ENCODE measurements around the gene SRRD.
A peak's percentile ranks its signal among the peaks of the same experiment; 100 is the strongest.

The SRRD gene

GRCh38 chr22:26534171-26534855 is 50.6 kb downstream of the SRRD start:
- Histone ChIP-seq H2AFZ (ENCODE audit: low read depth) (no peak overlapping the region), H3K9ac (no peak overlapping the region; the same call in 1 of the 2 replicates), H3K79me2 (ENCODE audit: insufficient read depth, low read depth) (no peaks in the 10 kb centered on the region; the same call in 1 of the 2 replicates), H3K4me2 (no peak overlapping the region; the same call in 1 of the 2 replicates), H4K20me1 (ENCODE audit: insufficient read depth) (no peaks in the 10 kb centered on the region), H3K27ac (peak overlapping the region; percentile 82; the same call in 1 of the 2 replicates), H3K4me1 (ENCODE audit: low read depth, poor library complexity, severe bottlenecking) (peaks cover 69% of the 10 kb centered on the region), H3K27me3 (ENCODE audit: insufficient read depth, low read depth) (no peaks in the 10 kb centered on the region), H3K36me3 (ENCODE audit: insufficient read depth) (no peaks in the 10 kb centered on the region; the same call in 1 of the 2 replicates), H3K4me3 (IDR thresholded peaks at IDR 0.05; ENCODE audit: insufficient read depth, low read depth, low read length) (no peak overlapping the region)
- TF ChIP-seq CTCF (conservative IDR thresholded peaks at IDR 0.05; ENCODE audit: low read depth, low read length), result no peak

DNA sequence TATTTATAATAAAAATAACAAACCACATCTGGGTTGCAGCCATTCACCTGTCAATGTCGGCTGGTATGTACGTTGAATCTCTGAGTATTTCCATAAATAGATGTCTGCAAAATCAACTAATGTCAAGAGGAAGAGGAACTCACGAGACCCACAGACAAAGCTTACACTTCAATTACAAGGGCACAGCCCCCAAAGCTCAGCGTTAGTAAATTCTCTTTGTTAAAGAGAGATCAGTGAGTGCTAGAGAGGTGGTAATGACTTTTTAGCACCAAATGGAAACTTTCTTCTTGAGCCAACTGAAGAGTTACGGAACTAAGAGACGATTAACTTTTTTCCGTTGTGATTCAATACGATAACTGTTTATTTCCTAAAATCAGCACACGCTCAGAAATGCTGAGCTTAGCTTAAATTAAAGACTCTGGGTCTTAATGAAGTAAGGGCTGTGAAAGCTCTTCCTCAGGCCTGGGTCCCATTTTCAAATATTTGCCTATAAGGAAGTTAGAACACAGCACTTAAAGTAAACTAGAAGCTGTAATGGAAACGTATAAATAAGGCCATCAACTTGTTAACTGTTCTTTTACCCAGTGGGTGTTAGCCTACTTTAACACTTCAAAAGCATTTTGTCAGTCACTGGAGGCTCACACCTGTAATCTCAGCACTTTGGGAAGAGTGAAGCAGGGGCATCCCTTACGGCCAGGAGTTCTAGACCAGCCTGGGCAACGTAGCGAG is 51.4 kb downstream of the SRRD start:
- Histone ChIP-seq H3K4me2 (no peak overlapping the region), H4K20me1 (ENCODE audit: insufficient read depth) (no peaks in the 10 kb centered on the region), H3K36me3 (ENCODE audit: insufficient read depth) (no peaks in the 10 kb centered on the region; the same call in 1 of the 2 replicates), H3K4me1 (ENCODE audit: low read depth, poor library complexity, severe bottlenecking) (peaks cover 64% of the 10 kb centered on the region), H2AFZ (ENCODE audit: low read depth) (no peak overlapping the region), H3K27me3 (ENCODE audit: insufficient read depth, low read depth) (no peaks in the 10 kb centered on the region), H3K79me2 (ENCODE audit: insufficient read depth, low read depth) (no peaks in the 10 kb centered on the region; the same call in 1 of the 2 replicates), H3K4me3 (IDR thresholded peaks at IDR 0.05; ENCODE audit: insufficient read depth, low read depth, low read length) (no peak overlapping the region), H3K9ac (no peak overlapping the region), H3K27ac (no peak overlapping the region; the same call in 1 of the 2 replicates)
- TF ChIP-seq CTCF (conservative IDR thresholded peaks at IDR 0.05; ENCODE audit: low read depth, low read length), result no peak

- TF ChIP-seq CTCF (conservative IDR thresholded peaks at IDR 0.05; ENCODE audit: low read depth, low read length), result no peak
- peaks cover 59% of the 10 kb centered on the region for H3K4me1 ChIP-seq (ENCODE audit: low read depth, poor library complexity, severe bottlenecking)
- H3K36me3 ChIP-seq (ENCODE audit: insufficient read depth), result no peaks in the 10 kb centered on the region; the same call in 1 of the 2 replicates
- no peak overlapping the region for H2AFZ ChIP-seq (ENCODE audit: low read depth)
- H3K4me2 ChIP-seq, result no peak overlapping the region
- H4K20me1 ChIP-seq (ENCODE audit: insufficient read depth), result no peaks in the 10 kb centered on the region
- H3K4me3 ChIP-seq (IDR thresholded peaks at IDR 0.05; ENCODE audit: insufficient read depth, low read depth, low read length), result no peak overlapping the region
- no peaks in the 10 kb centered on the region; the same call in 1 of the 2 replicates for H3K79me2 ChIP-seq (ENCODE audit: insufficient read depth, low read depth)
- no peak overlapping the region for H3K27ac ChIP-seq
- no peak overlapping the region for H3K9ac ChIP-seq
- H3K27me3 ChIP-seq (ENCODE audit: insufficient read depth, low read depth), result no peaks in the 10 kb centered on the region
These were observed 51.9 kb downstream of the SRRD start for GRCh38 chr22:26535603-26535908.

DNA sequence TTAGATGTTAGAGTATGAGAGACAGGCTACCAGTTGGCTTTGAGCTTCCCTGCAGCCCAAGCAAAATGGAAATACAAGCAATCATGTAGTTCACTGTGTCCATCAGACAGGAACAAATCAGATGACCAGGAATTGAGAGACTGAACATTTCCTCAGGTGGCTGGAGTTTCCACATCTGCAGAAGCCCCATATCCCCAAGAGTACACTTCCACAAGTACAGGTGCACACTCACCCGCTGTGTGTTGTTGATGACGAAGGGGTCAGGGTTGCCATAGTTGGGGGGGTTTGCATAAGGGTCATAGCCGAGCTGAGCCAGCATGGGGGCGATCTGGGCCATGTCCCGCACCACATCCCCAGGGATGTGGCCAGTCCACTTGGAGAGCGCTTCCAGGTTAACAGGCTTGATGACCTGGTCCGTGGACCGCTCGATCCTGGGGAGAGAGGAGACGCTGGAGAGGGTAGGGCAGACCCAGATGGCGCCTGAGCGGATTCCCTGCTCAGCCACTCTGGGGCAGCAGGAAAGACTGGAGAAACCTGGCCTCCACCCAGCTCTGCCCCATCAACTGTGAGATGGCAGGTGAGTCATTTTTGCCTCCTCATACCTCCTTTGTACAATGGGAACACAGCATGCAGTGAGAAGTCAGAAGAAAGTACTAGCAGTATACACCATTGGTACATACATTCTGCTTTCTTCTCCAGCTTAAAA is 52.5 kb downstream of the SRRD start:
- H3K4me3 ChIP-seq (IDR thresholded peaks at IDR 0.05; ENCODE audit: insufficient read depth, low read depth, low read length), result no peak overlapping the region
- H2AFZ ChIP-seq (ENCODE audit: low read depth), result no peak overlapping the region
- H3K27me3 ChIP-seq (ENCODE audit: insufficient read depth, low read depth), result no peaks in the 10 kb centered on the region
- H4K20me1 ChIP-seq (ENCODE audit: insufficient read depth), result no peaks in the 10 kb centered on the region
- H3K79me2 ChIP-seq (ENCODE audit: insufficient read depth, low read depth), result no peaks in the 10 kb centered on the region
- H3K27ac ChIP-seq, result no peak overlapping the region
- no peak overlapping the region for H3K4me2 ChIP-seq
- H3K4me1 ChIP-seq (ENCODE audit: low read depth, poor library complexity, severe bottlenecking), result peaks cover 52% of the 10 kb centered on the region
- H3K36me3 ChIP-seq (ENCODE audit: insufficient read depth), result no peaks in the 10 kb centered on the region; the same call in 1 of the 2 replicates
- no peak for TF ChIP-seq CTCF (conservative IDR thresholded peaks at IDR 0.05; ENCODE audit: low read depth, low read length)
- no peak overlapping the region for H3K9ac ChIP-seq
